ENCODE data around the gene RPRM.

DNA sequence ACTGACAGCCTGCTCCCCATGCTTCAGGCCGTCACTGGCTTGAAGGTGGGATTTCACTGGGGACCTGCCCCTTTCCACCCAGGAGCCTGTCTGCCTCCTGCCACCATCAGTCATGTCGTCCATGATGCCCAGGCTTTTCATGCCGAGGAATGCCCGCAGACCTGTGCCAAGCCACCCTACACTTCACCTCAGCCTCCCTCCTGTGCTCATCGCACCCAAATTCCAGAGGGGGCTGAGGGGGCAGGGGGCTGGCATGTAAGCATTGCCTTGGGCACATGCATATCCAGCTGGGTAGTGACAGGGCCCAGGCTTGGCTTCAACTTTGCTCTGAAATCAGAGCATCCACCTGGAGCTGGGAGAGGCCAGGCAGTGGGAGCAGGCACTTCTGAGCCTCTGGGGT, 20.9 kb upstream of the RPRM start:
- TF ChIP-seq KLF5 (IDR thresholded peaks at IDR 0.05; ENCODE audit: partially characterized antibody) (no peak), CTCF (IDR thresholded peaks at IDR 0.05 in 2 of 3, conservative IDR thresholded peaks at IDR 0.05 in 1 of 3; ENCODE audit: control insufficient read depth in 2 of 3, extremely low read depth in 1 of 3, insufficient read depth in 1 of 3, low read depth in 3 of 3, low read length in 3 of 3) (no peak), CEBPB (IDR thresholded peaks at IDR 0.05; ENCODE audit: borderline replicate concordance in 1 of 2, low read depth in 2 of 2, low read length in 2 of 2) (no peak)
